ENCODE data around the gene MOK.
A peak's percentile ranks its signal among the peaks of the same experiment; 100 is the strongest.
"Not testable (repeated sequence)": the region's sequence is repeated elsewhere in the genome, so short reads cannot be mapped to it uniquely, and the experiment has no call there.

The MOK gene

GRCh38 chr14:102249041-102249440 lies 55.9 kb downstream of the MOK start:
- no peak for DNase-seq (ENCODE audit: low read depth in 4 of 4, low spot score in 1 of 4)

- DNase-seq (ENCODE audit: low read depth in 4 of 4, low spot score in 1 of 4): no peak
Observed at GRCh38 chr14:102248121-102248520, 56.8 kb downstream of the MOK start.

GRCh38 chr14:102246071-102246470 lies 58.9 kb downstream of the MOK start:
- no peak for DNase-seq (ENCODE audit: low read depth in 4 of 4, low spot score in 1 of 4)

GRCh38 chr14:102243795-102244194 lies 61.2 kb downstream of the MOK start:
- DNase-seq (ENCODE audit: low read depth in 4 of 4, low spot score in 1 of 4): not testable (repeated sequence)

- no peak for DNase-seq (ENCODE audit: low read depth in 4 of 4, low spot score in 1 of 4)
Observed at GRCh38 chr14:102241147-102241546, 63.8 kb downstream of the MOK start.

- DNase-seq (ENCODE audit: low read depth in 4 of 4, low spot score in 1 of 4): not testable (repeated sequence)
Observed at GRCh38 chr14:102240481-102240880, 64.5 kb downstream of the MOK start.

GRCh38 chr14:102239231-102239630 lies 65.7 kb downstream of the MOK start:
- no peak for DNase-seq (ENCODE audit: low read depth in 4 of 4, low spot score in 1 of 4)

GRCh38 chr14:102238766-102239165 lies 66.2 kb downstream of the MOK start:
- no peak for DNase-seq (ENCODE audit: low read depth in 4 of 4, low spot score in 1 of 4)

GRCh38 chr14:102238131-102238530 lies 66.8 kb downstream of the MOK start:
- DNase-seq (ENCODE audit: low read depth in 4 of 4, low spot score in 1 of 4): no peak

GRCh38 chr14:102236026-102236425 lies 68.9 kb downstream of the MOK start:
- no peak for DNase-seq (ENCODE audit: low read depth in 4 of 4, low spot score in 1 of 4)

- peak; percentile 44 to 73 (median 56) for DNase-seq (ENCODE audit: low read depth in 4 of 4, low spot score in 1 of 4)
Observed at GRCh38 chr14:102235275-102235897, 69.6 kb downstream of the MOK start.

GRCh38 chr14:102234331-102235264 lies 70.4 kb downstream of the MOK start:
- DNase-seq (ENCODE audit: low read depth in 4 of 4, low spot score in 1 of 4): no peak

GRCh38 chr14:102233081-102233480 lies 71.9 kb downstream of the MOK start:
- no peak for DNase-seq (ENCODE audit: low read depth in 4 of 4, low spot score in 1 of 4)

GRCh38 chr14:102232348-102232625 lies 72.7 kb downstream of the MOK start:
- no peak for DNase-seq (ENCODE audit: low read depth in 4 of 4, low spot score in 1 of 4)

- DNase-seq (ENCODE audit: low read depth in 4 of 4, low spot score in 1 of 4): no peak
Observed at GRCh38 chr14:102231476-102232347, 73.3 kb downstream of the MOK start.

- no peak for DNase-seq (ENCODE audit: low read depth in 4 of 4, low spot score in 1 of 4)
Observed at GRCh38 chr14:102230481-102231210, 74.3 kb downstream of the MOK start.

GRCh38 chr14:102229739-102230092 lies 75.2 kb downstream of the MOK start:
- no peak for DNase-seq (ENCODE audit: low read depth in 4 of 4, low spot score in 1 of 4)

- no peak for DNase-seq (ENCODE audit: low read depth in 4 of 4, low spot score in 1 of 4)
Observed at GRCh38 chr14:102229071-102229738, 75.8 kb downstream of the MOK start.

- no peak for DNase-seq (ENCODE audit: low read depth in 4 of 4, low spot score in 1 of 4)
Observed at GRCh38 chr14:102227184-102227964, 77.6 kb downstream of the MOK start.

Measured in stimulated activated CD4-positive, alpha-beta T cell treated with anti-CD3 and anti-CD28 coated beads, Interleukin-1b, Interleukin-23, amount 100 ng/mL, for 24 hours (primary cell).